OCI-M2 (cell line): Measurements from ENCODE around the gene HPGDS.

Experiments used
- DNase-seq: peaks from one replicate; lab custom pipeline; 2025; ENCODE audit not compliant: unreplicated experiment; lab: John Stamatoyannopoulos, UW

Gene HPGDS

GRCh38 chr4:94262163-94263016, 80.2 kb downstream of the HPGDS start:
- DNase-seq, result no peak

GRCh38 chr4:94256828-94257227, 85.8 kb downstream of the HPGDS start:
- DNase-seq, result no peak

DNA sequence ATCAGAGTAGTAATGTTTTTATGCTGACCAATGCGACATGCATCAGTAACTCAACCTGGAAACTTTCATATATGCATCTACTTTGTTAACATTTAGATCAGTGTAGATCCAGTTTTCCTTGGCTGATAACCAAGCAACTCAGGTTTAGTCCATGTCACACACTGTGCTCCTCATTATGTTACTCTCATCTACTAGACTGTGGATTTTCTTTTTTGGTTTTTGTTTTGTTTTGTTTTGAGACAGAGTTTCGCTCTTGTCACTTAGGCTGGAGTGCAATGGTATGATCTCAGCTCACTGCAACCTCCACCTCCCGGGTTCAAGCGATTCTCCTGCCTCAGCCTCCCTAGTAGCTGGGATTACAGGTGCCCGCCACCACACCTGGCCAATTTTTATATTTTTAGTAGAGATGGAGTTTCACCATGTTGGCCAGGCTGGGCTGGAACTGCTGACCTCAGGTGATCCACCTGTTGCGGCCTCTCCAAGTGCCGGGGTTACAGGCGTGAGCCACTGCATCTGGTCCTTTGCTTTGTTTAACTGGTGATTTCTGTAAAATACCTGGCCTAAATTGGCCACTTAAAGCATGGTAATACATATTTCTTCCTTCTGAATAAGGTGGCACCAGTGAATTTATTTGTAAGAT, 86.4 kb downstream of the HPGDS start:
- no peak for DNase-seq

GRCh38 chr4:94253036-94253435, 89.6 kb downstream of the HPGDS start:
- DNase-seq, result no peak

DNA sequence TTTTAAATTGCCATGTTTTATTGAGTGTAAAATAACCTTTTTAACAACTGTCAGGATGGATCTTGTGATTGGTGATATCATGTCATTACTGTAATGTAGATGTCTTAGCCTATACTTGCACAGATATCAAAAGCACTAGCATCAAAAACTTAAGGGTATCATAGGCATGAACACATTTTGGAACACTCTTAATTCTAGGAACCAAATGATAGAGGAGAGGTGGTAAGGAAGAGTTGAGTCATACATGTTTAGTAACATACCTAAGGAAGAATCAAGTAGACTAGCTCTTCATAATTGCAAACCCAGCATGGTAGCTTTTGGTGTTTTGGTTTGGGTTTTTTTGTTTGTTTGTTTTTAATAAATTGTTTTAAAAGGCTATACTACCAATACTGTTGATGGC, 91.5 kb downstream of the HPGDS start:
- no peak for DNase-seq
